ENCODE results near the gene FCGR3A.
A peak's percentile ranks its signal among the peaks of the same experiment; 100 is the strongest.
"Not testable (repeated sequence)": the region's sequence is repeated elsewhere in the genome, so short reads cannot be mapped to it uniquely, and the experiment has no call there.

Gene FCGR3A

DNA sequence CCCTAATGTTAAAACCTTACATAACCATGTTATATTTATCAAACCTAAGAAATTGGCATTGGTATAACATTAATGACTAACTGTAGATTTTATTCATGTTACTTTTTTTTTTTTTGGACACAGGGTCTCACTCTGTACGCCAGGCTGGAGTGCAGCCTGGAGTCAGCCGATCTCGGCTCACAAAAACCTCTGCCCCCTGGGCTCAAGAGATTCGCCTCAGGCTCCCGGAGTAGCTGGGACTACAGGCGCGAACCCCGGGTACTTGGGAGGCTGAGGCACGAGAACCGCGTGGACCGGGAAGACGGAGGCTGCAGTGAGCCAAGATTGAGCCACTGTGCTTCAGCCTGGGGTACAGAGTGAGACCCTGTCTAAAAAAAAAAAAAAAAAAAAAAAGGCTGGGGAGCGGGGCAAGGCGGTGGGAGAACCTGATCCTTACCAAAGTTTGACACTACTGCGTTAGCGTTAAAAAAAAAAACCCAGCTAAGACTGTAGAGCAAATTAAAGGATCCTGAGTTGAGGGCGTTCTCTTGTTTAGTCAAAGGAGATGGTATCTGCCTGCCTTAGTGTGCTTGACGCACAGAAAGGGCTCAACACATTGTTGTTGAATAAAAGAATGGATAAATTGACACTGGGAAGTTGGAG, 20.0 kb downstream of the FCGR3A start:
- peak; percentile 37 for DNase-seq (ENCODE audit: low read depth)

DNA sequence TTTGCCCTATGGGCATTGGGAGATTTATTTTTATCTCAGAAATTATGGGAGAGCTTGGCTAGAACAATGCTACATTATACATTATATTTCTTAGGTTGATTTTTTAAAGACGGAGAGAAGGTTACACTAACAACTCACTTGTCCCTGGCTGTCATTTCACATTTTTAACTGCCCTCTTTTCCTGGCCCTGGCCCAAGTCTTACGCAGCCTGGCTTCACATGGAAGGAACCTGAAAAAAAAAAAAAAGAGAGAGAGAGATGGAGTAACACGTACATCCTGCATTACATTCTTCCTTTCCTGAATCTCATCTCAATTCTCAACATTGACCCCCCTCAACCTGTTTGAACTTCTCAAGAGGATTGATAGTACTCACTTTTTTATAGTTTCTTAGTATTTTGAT, 21.1 kb downstream of the FCGR3A start:
- peak; percentile 15 for DNase-seq (ENCODE audit: low read depth)

DNA sequence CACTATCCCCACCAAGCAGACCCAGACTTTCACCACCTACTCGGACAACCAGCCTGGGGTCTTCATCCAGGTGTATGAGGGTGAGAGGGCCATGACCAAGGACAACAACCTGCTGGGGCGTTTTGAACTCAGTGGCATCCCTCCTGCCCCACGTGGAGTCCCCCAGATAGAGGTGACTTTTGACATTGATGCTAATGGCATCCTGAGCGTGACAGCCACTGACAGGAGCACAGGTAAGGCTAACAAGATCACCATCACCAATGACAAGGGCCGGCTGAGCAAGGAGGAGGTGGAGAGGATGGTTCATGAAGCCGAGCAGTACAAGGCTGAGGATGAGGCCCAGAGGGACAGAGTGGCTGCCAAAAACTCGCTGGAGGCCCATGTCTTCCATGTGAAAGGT, 23.7 kb downstream of the FCGR3A start:
- DNase-seq (ENCODE audit: low read depth): not testable (repeated sequence)

DNA sequence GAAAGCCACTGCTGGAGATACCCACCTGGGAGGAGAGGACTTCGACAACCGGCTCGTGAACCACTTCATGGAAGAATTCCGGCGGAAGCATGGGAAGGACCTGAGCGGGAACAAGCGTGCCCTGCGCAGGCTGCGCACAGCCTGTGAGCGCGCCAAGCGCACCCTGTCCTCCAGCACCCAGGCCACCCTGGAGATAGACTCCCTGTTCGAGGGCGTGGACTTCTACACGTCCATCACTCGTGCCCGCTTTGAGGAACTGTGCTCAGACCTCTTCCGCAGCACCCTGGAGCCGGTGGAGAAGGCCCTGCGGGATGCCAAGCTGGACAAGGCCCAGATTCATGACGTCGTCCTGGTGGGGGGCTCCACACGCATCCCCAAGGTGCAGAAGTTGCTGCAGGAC, 24.3 kb downstream of the FCGR3A start:
- DNase-seq (ENCODE audit: low read depth): not testable (repeated sequence)

DNA sequence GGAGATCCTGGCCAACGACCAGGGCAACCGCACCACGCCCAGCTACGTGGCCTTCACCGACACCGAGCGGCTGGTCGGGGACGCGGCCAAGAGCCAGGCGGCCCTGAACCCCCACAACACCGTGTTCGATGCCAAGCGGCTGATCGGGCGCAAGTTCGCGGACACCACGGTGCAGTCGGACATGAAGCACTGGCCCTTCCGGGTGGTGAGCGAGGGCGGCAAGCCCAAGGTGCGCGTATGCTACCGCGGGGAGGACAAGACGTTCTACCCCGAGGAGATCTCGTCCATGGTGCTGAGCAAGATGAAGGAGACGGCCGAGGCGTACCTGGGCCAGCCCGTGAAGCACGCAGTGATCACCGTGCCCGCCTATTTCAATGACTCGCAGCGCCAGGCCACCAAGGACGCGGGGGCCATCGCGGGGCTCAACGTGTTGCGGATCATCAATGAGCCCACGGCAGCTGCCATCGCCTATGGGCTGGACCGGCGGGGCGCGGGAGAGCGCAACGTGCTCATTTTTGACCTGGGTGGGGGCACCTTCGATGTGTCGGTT, 24.8 kb downstream of the FCGR3A start:
- DNase-seq (ENCODE audit: low read depth): peak; percentile 15

DNA sequence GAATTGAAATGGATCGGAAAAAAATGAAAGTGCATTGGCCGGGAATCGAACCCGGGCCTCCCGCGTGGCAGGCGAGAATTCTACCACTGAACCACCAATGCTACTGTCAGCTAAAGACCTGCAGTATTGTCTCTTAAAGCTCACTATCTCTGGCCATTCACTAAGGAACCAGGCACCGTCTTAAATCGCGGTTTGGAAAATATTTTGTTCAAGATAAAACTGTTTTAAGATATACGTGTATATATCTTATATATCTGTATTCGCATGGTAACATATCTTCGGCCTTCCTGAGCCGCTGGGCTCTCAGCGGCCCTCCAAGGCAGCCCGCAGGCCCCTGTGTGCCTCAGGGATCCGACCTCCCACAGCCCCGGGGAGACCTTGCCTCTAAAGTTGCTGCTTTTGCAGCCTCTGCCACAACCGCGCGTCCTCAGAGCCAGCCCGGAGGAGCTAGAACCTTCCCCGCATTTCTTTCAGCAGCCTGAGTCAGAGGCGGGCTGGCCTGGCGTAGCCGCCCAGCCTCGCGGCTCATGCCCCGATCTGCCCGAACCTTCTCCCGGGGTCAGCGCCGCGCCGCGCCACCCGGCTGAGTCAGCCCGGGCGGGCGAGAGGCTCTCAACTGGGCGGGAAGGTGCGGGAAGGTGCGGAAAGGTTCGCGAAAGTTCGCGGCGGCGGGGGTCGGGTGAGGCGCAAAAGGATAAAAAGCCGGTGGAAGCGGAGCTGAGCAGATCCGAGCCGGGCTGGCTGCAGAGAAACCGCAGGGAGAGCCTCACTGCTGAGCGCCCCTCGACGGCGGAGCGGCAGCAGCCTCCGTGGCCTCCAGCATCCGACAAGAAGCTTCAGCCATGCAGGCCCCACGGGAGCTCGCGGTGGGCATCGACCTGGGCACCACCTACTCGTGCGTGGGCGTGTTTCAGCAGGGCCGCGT, 25.5 kb downstream of the FCGR3A start, which contains the start of gene HSPA6:
Gene HSPA6, plus strand, starts transcription at position 724 of the 925 bp plus-strand sequence. Its CDS starts 119 bp downstream, at position 843.
- peak; percentile 88 for DNase-seq (ENCODE audit: low read depth)

DNA sequence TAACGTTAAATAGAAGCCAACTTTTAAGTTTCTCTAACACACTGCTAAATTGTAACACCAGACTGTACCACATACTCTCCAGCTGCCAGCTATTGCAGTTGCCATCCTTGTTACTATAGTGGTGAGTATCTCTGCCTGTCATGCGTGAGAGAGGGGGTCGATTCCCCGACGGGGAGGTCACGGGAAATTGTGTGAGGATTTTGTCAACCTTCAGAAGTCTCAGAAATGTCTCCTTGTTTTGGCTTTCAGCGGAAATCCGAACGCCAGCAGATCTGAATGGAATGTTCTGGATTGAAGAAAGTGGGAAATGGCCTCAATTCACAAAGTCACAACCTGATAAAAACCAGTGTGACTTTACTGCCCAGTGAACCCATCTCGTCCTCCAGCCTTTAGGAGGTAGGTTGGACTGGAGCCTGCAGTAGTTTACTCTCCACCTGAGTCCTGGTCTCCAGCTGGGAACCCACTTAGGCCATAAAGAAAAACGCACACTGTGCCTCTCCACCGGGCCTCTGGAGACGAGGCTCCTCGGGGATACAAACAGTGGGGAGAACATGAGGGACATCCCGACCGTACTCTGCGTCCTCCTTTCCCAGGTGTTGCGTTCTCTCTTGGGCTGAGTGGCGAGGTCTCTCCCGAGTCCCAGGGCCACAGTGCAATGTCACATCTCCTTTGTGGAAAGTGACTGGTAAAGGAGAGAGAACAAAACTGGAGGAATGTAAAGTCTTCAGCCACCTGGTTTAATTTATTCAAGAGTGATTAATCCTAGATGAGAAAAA, 26.4 kb downstream of the FCGR3A start:
- DNase-seq (ENCODE audit: low read depth): not testable (repeated sequence)

DNA sequence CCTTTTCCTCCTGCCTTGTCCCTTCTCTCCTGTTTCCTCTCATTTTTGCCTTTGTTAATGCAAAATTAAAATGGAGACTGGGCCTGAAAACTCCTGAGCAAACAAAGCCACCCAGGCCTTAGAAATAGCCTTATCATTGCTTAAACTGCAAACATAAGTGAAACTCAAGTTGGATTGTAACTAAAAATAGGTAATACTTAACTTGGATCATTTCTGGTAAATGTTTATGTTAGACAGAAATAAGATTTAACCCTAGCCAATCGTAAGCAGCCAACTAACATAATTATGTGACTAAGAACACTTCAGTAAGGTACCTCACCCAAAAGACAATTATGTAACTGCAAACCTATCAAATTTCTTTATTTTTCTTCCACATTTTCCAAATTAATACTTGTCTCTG, 35.7 kb downstream of the FCGR3A start:
- DNase-seq (ENCODE audit: low read depth): not testable (repeated sequence)

DNA sequence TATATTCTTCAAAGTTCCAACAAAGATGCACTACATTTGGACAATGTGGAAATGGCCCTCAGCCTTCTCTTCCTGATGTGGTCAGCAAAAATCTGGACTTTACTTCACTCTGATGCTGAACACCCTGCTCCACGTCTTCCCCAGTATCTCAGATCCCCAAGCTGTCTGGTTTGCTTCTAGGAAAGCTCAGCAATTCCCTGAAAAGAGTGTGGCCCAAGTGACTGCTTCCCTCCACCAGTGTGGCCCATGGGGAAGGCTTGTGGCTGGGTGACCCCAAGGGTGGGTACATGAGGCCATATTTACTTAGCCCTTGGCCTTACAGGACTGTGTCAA, 36.2 kb downstream of the FCGR3A start:
- not testable (repeated sequence) for DNase-seq (ENCODE audit: low read depth)

DNA sequence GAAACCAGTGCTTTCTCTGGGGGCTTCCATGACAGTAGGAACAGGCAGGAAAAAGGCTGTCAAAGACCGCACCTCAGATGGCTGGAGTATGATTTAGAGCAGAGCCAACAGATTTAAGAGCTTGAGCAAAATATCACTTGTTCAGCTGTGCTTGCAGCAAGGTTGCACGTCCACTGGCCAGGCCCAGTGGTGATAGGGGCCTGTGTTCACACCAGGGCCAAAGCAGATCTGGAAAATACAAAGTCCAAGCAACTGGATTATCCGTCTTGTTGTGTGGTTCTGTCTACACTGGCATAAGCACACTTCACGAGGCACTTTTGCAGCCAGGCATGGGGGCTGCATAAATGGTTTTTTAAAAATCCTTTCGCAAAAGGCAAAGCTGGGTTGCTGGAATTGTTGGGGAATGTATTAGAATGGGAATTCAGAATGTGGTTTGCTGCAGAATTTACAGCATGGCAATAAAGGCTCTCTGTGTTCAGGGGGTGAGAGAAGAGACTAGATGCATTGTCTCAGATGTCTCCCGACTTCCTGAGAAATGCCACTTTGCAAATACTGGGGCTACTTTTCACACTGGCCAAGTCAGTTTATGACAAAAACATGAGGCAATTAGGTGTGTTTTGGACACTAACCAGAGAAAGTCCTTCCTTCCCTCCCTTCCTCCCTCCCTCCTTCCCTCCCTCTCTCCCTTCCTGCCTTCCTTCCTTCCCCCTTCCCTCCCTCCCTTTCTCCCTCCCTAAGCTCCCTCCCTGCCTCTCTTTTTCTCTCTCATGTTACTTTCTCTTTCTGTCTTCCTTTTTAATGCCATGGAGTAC, 36.8 kb downstream of the FCGR3A start:
- not testable (repeated sequence) for DNase-seq (ENCODE audit: low read depth)

DNA sequence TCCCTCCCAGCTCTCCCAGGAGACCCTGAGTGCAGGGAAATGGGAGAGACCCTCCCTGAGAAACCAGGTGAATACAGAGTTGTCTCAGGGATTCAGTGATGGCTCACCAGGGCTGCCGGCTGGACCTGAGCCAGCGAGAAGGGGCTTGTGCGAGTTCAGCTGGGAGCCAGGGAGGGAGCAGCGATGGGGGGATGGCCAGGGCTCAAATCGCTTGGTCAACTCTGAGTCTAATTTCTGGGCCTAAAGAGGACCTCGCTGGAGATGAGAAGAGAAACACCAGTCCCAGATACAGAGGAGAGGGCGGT, 37.9 kb downstream of the FCGR3A start:
- DNase-seq (ENCODE audit: low read depth): no peak

DNA sequence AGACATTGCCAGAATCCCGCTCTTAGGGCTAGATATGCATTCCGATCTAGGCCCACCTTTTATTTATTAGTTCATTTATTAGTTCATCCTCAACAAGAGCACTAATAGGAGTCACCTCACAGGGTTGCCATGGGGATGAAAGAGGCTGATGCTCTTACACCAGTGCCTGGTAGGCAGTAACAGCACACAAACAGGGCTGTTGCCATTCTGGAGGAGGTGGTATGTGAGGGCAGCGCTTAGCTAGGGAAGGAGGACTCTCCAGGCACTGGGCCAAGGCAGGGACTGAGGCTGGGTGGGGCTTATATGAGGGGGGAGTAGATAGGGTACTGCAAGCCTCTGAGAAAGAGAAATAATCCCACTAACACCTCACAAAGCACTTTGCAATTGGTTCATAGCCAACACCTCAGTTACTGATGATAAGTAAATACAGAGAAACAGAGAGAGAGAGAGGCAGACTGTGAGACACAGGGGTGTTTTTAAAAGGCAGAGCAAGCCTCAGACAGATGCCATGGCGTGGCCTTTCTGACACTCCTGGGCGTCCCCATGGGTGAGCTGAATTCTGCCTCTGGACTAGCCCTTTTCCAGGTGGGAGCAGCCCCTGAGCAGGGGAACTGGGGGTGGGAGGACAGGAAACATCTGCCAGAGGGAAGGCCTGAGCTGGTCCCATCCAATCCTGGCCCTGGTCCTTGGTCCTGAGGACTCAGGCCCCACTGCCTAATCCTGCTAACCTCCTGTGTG, 38.4 kb downstream of the FCGR3A start:
- DNase-seq (ENCODE audit: low read depth): no peak

DNA sequence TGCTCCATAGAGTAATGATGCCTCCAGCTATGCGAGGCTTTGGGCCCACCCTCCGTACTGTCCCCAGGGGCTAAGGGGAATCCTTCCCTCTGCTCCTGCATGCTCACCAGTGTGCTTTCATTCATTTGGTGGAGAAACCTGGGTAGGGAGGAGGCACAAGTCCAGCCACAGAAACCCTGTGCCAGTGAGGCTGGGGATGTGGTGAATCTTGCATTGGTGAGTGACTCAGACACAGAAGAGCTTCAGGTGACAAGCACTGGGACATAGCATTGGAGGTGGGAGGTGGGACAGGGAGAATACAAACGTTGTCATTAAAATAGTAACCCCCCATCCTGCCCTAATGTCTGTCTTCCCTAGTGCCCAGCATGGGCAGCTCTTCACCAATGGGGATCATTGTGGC, 39.1 kb downstream of the FCGR3A start:
- no peak for DNase-seq (ENCODE audit: low read depth)

DNA sequence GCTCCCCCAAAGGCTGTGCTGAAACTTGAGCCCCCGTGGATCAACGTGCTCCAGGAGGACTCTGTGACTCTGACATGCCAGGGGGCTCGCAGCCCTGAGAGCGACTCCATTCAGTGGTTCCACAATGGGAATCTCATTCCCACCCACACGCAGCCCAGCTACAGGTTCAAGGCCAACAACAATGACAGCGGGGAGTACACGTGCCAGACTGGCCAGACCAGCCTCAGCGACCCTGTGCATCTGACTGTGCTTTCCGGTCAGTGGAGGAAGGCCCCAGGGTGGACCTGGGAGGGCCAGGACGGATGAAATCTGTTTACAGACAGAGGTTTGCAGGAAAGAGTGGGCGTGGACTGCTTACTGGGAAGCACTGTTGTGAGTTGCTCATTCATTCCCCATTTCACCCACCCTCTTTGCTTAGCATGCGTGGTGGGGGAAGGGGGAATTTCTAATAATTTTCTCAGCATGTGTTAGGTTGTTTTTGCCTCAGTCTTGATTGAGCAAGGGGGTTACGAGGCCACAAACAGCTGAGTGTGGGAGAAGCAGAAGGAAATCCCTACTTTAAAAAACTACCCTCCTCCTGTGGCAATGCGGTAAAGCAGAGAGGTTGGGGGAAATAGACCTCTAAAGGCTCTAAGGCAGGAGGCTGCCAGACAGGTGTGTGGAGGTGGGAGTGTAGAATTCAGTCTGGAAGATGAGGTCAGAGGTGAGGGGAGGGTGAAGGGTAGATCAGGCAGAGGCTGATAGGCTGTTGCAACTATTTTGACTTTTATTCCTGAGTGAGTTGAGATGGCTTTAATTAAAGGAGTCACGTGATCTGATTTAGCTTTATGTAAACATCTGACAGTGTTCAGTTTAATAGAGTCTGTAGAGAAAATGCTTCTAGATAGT, 43.0 kb downstream of the FCGR3A start:
- peak; percentile 52 for DNase-seq (ENCODE audit: low read depth)

DNA sequence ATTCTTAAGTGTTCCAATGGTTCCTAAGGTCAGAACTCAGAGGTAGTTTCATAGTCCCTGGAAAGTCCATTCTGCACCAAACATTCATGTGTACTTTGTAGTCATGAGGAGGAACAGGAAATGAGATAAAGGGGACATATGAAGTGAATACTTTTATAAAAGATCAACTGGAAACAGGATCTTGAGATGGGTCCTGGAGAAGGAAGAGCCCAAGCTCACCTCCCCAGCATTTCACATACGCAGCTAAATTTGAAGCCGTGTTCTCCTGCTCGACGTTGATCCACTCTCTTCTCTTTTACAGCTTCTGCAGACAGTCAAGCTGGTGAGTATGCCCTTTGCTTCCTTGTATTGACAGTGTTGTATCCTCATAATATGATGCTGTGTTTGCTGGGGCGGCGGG, 43.9 kb downstream of the FCGR3A start:
- no peak for DNase-seq (ENCODE audit: low read depth)

DNA sequence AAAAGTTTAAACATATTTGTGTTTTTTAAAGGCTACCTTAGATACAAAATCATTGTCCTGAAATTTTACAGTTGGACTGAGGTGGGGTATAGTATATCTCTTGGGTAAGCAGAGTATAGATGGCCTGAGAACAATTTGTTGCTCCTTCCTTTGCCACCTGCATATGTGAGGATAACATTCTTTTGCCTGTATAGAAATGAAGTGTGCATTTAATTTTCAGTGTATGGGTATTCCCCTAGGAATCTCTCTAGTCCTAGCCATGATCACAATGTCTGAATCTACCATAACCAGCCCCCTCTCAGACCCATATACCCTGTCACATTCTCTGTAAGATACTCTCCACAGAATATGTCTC, 46.2 kb downstream of the FCGR3A start:
- DNase-seq (ENCODE audit: low read depth): no peak

DNA sequence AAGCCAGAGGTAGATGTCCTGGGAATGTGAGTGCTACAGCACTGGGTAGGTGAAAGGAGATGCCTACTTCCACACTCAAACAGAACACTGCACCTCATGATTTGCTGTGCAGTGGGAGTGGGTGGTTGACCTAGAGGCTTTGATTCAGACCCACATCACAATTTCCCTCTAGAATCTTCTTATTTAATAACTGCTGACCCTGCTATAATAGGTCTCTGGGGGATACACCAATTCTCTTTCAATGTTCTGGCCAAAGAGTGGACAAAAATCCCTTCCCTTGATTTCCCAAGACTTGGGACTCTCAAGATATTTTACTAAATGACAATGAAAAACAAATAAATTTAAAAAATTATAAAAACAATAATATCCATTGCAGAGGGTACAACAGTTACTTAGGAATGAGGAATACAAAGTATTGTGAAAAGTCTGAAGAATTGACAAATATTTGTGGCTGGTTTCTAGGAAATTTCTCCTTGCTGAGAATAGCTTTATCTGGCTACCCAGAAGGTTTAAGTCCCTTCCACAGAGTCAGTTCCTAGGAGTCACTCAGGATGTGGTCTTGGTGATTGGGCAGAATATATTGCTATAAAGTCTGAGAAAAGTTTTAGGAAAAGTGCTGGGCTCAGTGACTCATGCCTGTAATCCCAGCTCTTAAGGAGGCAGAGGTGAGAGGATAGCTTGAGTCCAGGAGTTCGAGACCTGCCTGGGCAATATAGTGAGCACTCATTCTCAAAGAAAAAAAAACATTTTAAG, 46.8 kb downstream of the FCGR3A start:
- peak; percentile 76 for DNase-seq (ENCODE audit: low read depth)

DNA sequence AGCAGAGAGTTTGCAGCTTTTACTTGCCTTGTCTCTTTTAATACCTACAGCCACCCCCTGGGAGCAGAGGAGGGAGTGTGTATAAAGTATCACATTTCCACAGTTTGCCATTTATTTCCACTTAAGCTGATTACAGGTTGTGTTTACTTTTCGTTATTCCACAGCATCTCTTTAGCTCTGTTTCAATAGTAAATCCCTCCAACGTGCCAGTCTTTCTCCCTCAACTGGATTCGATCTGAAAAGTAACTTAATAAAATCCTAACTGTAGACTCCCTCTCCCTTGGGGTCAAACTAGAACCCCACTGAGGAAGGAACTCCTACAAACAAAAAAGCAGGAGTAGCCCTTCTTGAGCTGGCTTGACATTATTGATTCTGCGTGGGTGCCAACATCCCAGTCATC, 47.4 kb downstream of the FCGR3A start:
- DNase-seq (ENCODE audit: low read depth): no peak

DNA sequence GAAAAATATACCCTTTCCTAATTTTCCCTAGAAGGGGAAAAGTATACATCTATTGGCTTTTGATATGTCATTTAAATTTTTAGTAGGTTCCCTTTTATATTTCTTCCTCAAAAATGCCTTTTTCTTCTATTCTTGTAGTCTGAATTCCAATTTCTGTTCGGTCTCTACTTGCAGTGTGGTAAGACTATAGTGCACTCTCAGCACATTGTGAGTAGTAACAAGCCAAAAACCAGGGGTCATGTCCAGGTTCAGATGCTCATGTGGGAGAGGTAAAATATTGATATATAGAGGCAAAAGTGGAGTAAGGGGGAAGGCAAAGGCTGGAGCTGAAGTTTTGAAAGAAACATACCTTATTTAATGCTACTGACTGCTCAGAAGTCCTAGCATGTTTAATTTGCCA, 48.4 kb downstream of the FCGR3A start:
- no peak for DNase-seq (ENCODE audit: low read depth)

Measured in ELR (cell line).